Measurements from ENCODE around the gene RHEB. TPM values are rescaled to one million over a fixed set of nuclear protein-coding genes. Genes with fewer than 3 reads are reported as not detected.
A peak's percentile ranks its signal among the peaks of the same experiment; 100 is the strongest.

RHEB gene
- total RNA-seq, 1 donor: 77.8 TPM

- Histone ChIP-seq H3K4me2 (ENCODE audit: insufficient read depth, low read length) (no peak overlapping the region), H3K4me1 (ENCODE audit: insufficient read depth, low read length) (no peaks in the 10 kb centered on the region), H3K27ac (ENCODE audit: low read depth, low read length) (no peak overlapping the region), H3K36me3 (ENCODE audit: insufficient read depth, low read length) (peaks cover 11% of the 10 kb centered on the region), H3K9me3 (ENCODE audit: low read depth, low read length) (no peaks in the 10 kb centered on the region), H3K79me2 (ENCODE audit: insufficient read depth, low read length) (no peaks in the 10 kb centered on the region), H3K27me3 (ENCODE audit: insufficient read depth, low read length) (peaks cover 12% of the 10 kb centered on the region), H4K20me1 (ENCODE audit: insufficient read depth, low read length) (no peaks in the 10 kb centered on the region), H3K4me3 (ENCODE audit: insufficient read depth, low read length) (no peak overlapping the region), H2AFZ (ENCODE audit: low read length) (no peak overlapping the region)
- DNase-seq (ENCODE audit: insufficient read length, low spot score, missing footprints): peak; percentile 66
- TF ChIP-seq CTCF (IDR thresholded peaks at IDR 0.05; ENCODE audit: extremely low read depth, low read depth, low read length): no peak
These were observed 32.8 kb upstream of the RHEB start for GRCh38 chr7:151552352-151553028.

GRCh38 chr7:151551820-151552219 lies 32.1 kb upstream of the RHEB start:
- H3K4me3 ChIP-seq (ENCODE audit: insufficient read depth, low read length): no peak overlapping the region
- no peak for TF ChIP-seq CTCF (IDR thresholded peaks at IDR 0.05; ENCODE audit: extremely low read depth, low read depth, low read length)
- H3K27ac ChIP-seq (ENCODE audit: low read depth, low read length): no peak overlapping the region
- no peaks in the 10 kb centered on the region for H3K9me3 ChIP-seq (ENCODE audit: low read depth, low read length)
- peaks cover 4% of the 10 kb centered on the region for H3K36me3 ChIP-seq (ENCODE audit: insufficient read depth, low read length)
- H3K4me2 ChIP-seq (ENCODE audit: insufficient read depth, low read length): no peak overlapping the region
- H3K79me2 ChIP-seq (ENCODE audit: insufficient read depth, low read length): no peaks in the 10 kb centered on the region
- no peaks in the 10 kb centered on the region for H3K4me1 ChIP-seq (ENCODE audit: insufficient read depth, low read length)
- H4K20me1 ChIP-seq (ENCODE audit: insufficient read depth, low read length): no peaks in the 10 kb centered on the region
- no peak overlapping the region for H2AFZ ChIP-seq (ENCODE audit: low read length)
- no peak for DNase-seq (ENCODE audit: insufficient read length, low spot score, missing footprints)
- H3K27me3 ChIP-seq (ENCODE audit: insufficient read depth, low read length): peaks cover 17% of the 10 kb centered on the region

GRCh38 chr7:151550656-151551286 lies 31.1 kb upstream of the RHEB start:
- Histone ChIP-seq H3K27me3 (ENCODE audit: insufficient read depth, low read length) (peaks cover 27% of the 10 kb centered on the region), H3K9me3 (ENCODE audit: low read depth, low read length) (no peaks in the 10 kb centered on the region), H2AFZ (ENCODE audit: low read length) (no peak overlapping the region), H3K36me3 (ENCODE audit: insufficient read depth, low read length) (no peaks in the 10 kb centered on the region), H3K4me1 (ENCODE audit: insufficient read depth, low read length) (no peaks in the 10 kb centered on the region), H3K4me3 (ENCODE audit: insufficient read depth, low read length) (no peak overlapping the region), H3K4me2 (ENCODE audit: insufficient read depth, low read length) (no peak overlapping the region), H3K79me2 (ENCODE audit: insufficient read depth, low read length) (no peaks in the 10 kb centered on the region), H3K27ac (ENCODE audit: low read depth, low read length) (no peak overlapping the region), H4K20me1 (ENCODE audit: insufficient read depth, low read length) (no peaks in the 10 kb centered on the region)
- TF ChIP-seq CTCF (IDR thresholded peaks at IDR 0.05; ENCODE audit: extremely low read depth, low read depth, low read length): no peak
- no peak for DNase-seq (ENCODE audit: insufficient read length, low spot score, missing footprints)

GRCh38 chr7:151549644-151550043 lies 29.9 kb upstream of the RHEB start:
- Histone ChIP-seq H3K4me2 (ENCODE audit: insufficient read depth, low read length) (no peak overlapping the region), H3K4me3 (ENCODE audit: insufficient read depth, low read length) (no peak overlapping the region), H3K4me1 (ENCODE audit: insufficient read depth, low read length) (no peaks in the 10 kb centered on the region), H3K79me2 (ENCODE audit: insufficient read depth, low read length) (no peaks in the 10 kb centered on the region), H3K27ac (ENCODE audit: low read depth, low read length) (no peak overlapping the region), H4K20me1 (ENCODE audit: insufficient read depth, low read length) (no peaks in the 10 kb centered on the region), H3K36me3 (ENCODE audit: insufficient read depth, low read length) (no peaks in the 10 kb centered on the region), H3K27me3 (ENCODE audit: insufficient read depth, low read length) (peaks cover 35% of the 10 kb centered on the region), H2AFZ (ENCODE audit: low read length) (no peak overlapping the region), H3K9me3 (ENCODE audit: low read depth, low read length) (no peaks in the 10 kb centered on the region)
- DNase-seq (ENCODE audit: insufficient read length, low spot score, missing footprints): no peak
- TF ChIP-seq CTCF (IDR thresholded peaks at IDR 0.05; ENCODE audit: extremely low read depth, low read depth, low read length): no peak

All from osteoblast (primary cell).